ENCODE results near the gene DCTN5.
"Not testable (repeated sequence)": the region's sequence is repeated elsewhere in the genome, so short reads cannot be mapped to it uniquely, and the experiment has no call there.

The DCTN5 gene

DNA sequence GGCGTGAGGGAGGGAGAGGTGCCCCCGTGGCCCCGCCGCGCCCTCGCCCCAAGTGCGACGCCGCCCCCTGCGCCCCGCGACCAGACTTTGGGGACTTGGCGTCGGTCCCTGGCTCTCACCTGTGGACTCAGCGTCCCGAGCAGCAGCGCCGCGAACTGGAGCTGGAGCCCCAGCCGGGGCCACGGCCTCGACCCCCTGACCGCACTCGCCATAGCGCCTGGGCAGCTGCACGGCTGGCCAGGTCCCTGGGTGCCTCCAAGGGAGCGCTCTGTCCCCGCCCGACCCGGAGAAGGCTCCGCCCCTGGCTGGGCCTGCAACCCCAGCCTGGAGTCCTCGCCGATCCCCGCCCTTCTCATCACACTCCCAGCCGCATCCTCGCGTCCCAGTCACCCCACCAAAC, 71.7 kb downstream of the DCTN5 start, which contains the start of gene ERN2:
TSS of gene ERN2 (minus strand) at position 247 of the 400 bp plus-strand sequence. CDS start at position 212, 35 bp downstream.
- Histone ChIP-seq H3K4me2 (ENCODE audit: low read length) (no peak within 1 kb of the TSS), H3K4me3 (ENCODE audit: low read length) (no peak within 1 kb of the TSS), H3K9me3 (replicated peaks; ENCODE audit: low read length) (peaks cover 6% of the 10 kb centered on the region), H3K27me3 (ENCODE audit: control insufficient read depth, insufficient read depth, low read length) (peaks cover 25% of the 10 kb centered on the region), H3K4me1 (ENCODE audit: control insufficient read depth, insufficient read depth, low read length) (no peaks in the 10 kb centered on the region), H3K9ac (ENCODE audit: low read depth, low read length) (no peak within 1 kb of the TSS), H3K36me3 (ENCODE audit: insufficient read depth, low read length) (no peaks in the 10 kb centered on the region)

DNA sequence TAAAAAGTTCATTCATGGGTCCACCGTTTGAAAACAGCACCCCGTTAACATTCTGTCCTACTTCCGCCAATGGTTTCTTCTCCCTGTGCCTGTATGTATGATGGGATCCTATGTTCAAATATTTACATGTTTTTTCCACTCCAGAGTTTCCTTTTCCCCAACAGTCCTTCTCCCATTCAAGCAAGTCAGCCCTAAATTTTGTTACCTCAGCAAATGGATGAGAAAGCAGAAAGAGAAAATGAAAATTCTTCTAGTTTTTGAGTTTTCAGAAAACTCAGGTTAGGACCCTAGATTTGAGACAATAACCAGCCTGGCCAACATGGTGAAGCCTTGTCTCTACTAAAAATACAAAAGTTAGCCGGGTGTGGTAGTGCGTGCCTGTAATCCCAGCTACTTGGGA, 75.2 kb downstream of the DCTN5 start:
- no peak overlapping the region for H3K4me3 ChIP-seq (ENCODE audit: low read length)
- no peaks in the 10 kb centered on the region for H3K9me3 ChIP-seq (replicated peaks; ENCODE audit: low read length)
- no peak overlapping the region for H3K9ac ChIP-seq (ENCODE audit: low read depth, low read length)
- H3K36me3 ChIP-seq (ENCODE audit: insufficient read depth, low read length), result no peaks in the 10 kb centered on the region
- H3K4me2 ChIP-seq (ENCODE audit: low read length), result no peak overlapping the region
- no peaks in the 10 kb centered on the region for H3K4me1 ChIP-seq (ENCODE audit: control insufficient read depth, insufficient read depth, low read length)
- H3K27me3 ChIP-seq (ENCODE audit: control insufficient read depth, insufficient read depth, low read length), result peaks cover 25% of the 10 kb centered on the region

DNA sequence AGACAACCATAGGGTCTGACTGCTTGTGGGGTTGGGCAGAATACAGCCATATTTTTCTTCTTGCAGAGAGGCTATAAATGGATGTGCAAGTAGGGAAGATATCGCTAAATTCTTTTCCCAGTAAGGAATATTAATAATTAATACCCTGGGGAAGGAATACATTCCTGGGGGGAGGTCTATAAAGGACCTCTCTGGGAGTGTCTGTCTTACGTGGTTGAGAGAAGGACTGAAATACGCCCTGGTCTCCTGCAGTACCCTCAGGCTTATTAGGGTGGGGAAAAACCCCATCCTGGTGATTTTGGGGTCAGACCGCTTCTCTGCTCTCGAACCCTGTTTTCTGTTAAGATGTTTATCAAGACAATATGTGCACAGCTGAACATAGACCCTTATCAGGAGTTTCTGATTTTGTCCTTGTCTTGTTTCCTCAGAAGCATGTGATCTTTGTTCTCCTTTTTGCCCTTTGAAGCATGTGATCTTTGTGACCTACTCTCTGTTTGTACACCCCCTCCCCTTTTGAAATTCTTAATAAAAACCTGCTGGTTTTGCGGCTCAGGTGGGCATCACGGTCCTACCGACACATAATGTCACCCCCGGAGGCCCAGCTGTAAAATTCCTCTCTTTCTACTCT, 81.5 kb downstream of the DCTN5 start:
- H3K9me3 ChIP-seq (replicated peaks; ENCODE audit: low read length); H3K4me3 ChIP-seq (ENCODE audit: low read length); H3K4me2 ChIP-seq (ENCODE audit: low read length); H3K9ac ChIP-seq (ENCODE audit: low read depth, low read length); H3K4me1 ChIP-seq (ENCODE audit: control insufficient read depth, insufficient read depth, low read length); H3K36me3 ChIP-seq (ENCODE audit: insufficient read depth, low read length); H3K27me3 ChIP-seq (ENCODE audit: control insufficient read depth, insufficient read depth, low read length): not testable (repeated sequence)

DNA sequence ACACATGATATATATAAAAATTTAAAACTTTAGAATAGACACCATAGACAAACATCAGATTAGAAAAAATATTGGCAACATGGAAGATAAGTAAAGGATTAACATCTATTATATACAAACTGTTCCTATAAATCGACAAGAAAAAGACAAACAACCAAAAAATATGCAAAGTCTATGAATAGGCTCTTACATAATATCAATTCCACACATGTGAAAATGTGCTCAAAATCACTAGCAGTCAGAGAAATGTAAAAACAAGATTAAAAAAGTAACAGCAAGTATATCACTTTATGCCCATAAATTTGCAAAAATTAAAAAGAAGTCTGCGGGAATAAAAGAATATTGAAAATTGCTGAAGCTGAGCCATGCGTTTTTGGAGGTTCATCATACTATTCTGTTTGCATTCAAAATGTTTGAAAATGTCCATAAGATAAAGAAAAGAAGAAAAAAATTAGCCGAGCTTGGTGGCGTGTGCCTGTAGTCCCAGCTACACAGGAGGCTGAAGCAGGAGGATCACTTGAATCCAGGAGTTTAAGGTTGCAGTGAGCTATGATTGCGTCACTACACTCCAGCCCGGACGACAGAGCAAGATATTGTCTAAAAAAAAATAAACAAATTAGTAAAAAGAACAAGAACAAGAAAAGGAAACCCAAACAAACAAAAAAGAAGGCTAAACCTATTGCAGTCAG, 83.0 kb downstream of the DCTN5 start:
- H3K4me2 ChIP-seq (ENCODE audit: low read length), result no peak overlapping the region
- no peaks in the 10 kb centered on the region for H3K36me3 ChIP-seq (ENCODE audit: insufficient read depth, low read length)
- H3K9me3 ChIP-seq (replicated peaks; ENCODE audit: low read length), result no peaks in the 10 kb centered on the region

DNA sequence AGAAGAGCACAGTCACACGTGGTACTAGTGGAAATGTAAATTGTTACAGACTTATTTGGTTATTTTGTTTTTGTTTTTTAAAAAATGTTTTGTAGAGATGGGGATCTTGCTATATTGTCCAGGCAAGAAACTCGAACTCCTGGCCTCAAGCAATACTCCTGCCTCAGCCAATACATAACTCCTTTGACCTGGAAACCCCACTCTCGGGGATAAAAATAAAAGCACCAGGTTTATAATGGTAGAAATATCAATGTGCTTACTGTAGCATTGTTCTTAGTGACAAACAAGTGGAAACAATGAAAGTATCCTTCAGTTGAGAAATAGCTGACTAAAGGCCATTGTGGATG, 83.5 kb downstream of the DCTN5 start:
- Histone ChIP-seq H3K4me1 (ENCODE audit: control insufficient read depth, insufficient read depth, low read length) (peaks cover 3% of the 10 kb centered on the region), H3K4me2 (ENCODE audit: low read length) (no peak overlapping the region), H3K27me3 (ENCODE audit: control insufficient read depth, insufficient read depth, low read length) (no peaks in the 10 kb centered on the region), H3K36me3 (ENCODE audit: insufficient read depth, low read length) (no peaks in the 10 kb centered on the region), H3K9ac (ENCODE audit: low read depth, low read length) (no peak overlapping the region), H3K4me3 (ENCODE audit: low read length) (no peak overlapping the region), H3K9me3 (replicated peaks; ENCODE audit: low read length) (no peaks in the 10 kb centered on the region)

More for the DNA sequence above, 83.0 kb downstream of the DCTN5 start:
- Histone ChIP-seq H3K27me3 (ENCODE audit: control insufficient read depth, insufficient read depth, low read length) (no peaks in the 10 kb centered on the region), H3K4me1 (ENCODE audit: control insufficient read depth, insufficient read depth, low read length) (no peaks in the 10 kb centered on the region), H3K4me3 (ENCODE audit: low read length) (no peak overlapping the region), H3K9ac (ENCODE audit: low read depth, low read length) (no peak overlapping the region)

DNA sequence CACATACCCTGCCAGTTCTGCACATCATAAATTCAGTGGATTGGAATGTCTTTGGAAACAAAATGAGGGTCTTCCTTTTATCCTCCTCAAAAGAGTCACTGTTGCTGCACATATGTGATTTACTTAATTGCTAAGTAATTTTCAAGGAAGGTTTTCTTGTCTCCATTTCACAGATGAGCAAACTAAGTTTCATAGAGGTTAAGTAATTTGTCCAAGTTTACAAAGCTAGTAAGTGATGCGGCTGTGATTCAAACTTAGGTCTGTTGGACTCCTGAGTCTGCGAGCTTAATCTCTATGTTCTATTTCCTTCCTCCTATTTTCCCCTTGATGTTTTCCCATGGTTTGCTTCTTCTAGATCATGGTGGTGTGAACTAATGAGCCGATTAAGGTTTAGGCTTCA, 85.4 kb downstream of the DCTN5 start:
- Histone ChIP-seq H3K4me2 (ENCODE audit: low read length) (no peak overlapping the region), H3K36me3 (ENCODE audit: insufficient read depth, low read length) (no peaks in the 10 kb centered on the region), H3K4me3 (ENCODE audit: low read length) (no peak overlapping the region), H3K4me1 (ENCODE audit: control insufficient read depth, insufficient read depth, low read length) (peaks cover 6% of the 10 kb centered on the region), H3K9ac (ENCODE audit: low read depth, low read length) (no peak overlapping the region), H3K27me3 (ENCODE audit: control insufficient read depth, insufficient read depth, low read length) (no peaks in the 10 kb centered on the region), H3K9me3 (replicated peaks; ENCODE audit: low read length) (no peaks in the 10 kb centered on the region)

Data from skeletal muscle satellite cell (primary cell).